ENCODE results near the gene GRIK4.

The GRIK4 gene

GRCh38 chr11:120489799-120490198 is 21.7 kb upstream of the GRIK4 start:
- TF ChIP-seq, protein P1, sequence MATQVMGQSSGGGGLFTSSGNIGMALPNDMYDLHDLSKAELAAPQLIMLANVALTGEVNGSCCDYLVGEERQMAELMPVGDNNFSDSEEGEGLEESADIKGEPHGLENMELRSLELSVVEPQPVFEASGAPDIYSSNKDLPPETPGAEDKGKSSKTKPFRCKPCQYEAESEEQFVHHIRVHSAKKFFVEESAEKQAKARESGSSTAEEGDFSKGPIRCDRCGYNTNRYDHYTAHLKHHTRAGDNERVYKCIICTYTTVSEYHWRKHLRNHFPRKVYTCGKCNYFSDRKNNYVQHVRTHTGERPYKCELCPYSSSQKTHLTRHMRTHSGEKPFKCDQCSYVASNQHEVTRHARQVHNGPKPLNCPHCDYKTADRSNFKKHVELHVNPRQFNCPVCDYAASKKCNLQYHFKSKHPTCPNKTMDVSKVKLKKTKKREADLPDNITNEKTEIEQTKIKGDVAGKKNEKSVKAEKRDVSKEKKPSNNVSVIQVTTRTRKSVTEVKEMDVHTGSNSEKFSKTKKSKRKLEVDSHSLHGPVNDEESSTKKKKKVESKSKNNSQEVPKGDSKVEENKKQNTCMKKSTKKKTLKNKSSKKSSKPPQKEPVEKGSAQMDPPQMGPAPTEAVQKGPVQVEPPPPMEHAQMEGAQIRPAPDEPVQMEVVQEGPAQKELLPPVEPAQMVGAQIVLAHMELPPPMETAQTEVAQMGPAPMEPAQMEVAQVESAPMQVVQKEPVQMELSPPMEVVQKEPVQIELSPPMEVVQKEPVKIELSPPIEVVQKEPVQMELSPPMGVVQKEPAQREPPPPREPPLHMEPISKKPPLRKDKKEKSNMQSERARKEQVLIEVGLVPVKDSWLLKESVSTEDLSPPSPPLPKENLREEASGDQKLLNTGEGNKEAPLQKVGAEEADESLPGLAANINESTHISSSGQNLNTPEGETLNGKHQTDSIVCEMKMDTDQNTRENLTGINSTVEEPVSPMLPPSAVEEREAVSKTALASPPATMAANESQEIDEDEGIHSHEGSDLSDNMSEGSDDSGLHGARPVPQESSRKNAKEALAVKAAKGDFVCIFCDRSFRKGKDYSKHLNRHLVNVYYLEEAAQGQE (IDR thresholded peaks at IDR 0.05; ENCODE audit: insufficient read depth in 1 of 2, low read depth in 2 of 2, low read length in 2 of 2), result no peak
- no peak for TF ChIP-seq TAF1 (IDR thresholded peaks at IDR 0.05; ENCODE audit: borderline replicate concordance, insufficient read depth, low read length)
- TF ChIP-seq FOXP2 (optimal IDR thresholded peaks at IDR 0.05; ENCODE audit: borderline replicate concordance, extremely low read depth, extremely low read length, insufficient read depth), result no peak
- TF ChIP-seq POLR2AphosphoS5 (IDR thresholded peaks at IDR 0.05; ENCODE audit: low read depth, low read length), result no peak
- no peak for TF ChIP-seq SIN3A (IDR thresholded peaks at IDR 0.05; ENCODE audit: borderline replicate concordance, insufficient read depth, low read length)

GRCh38 chr11:120492486-120492885 is 19.1 kb upstream of the GRIK4 start:
- TF ChIP-seq FOXP2 (optimal IDR thresholded peaks at IDR 0.05; ENCODE audit: borderline replicate concordance, extremely low read depth, extremely low read length, insufficient read depth) (no peak), TAF1 (IDR thresholded peaks at IDR 0.05; ENCODE audit: borderline replicate concordance, insufficient read depth, low read length) (no peak), SIN3A (IDR thresholded peaks at IDR 0.05; ENCODE audit: borderline replicate concordance, insufficient read depth, low read length) (no peak), POLR2AphosphoS5 (IDR thresholded peaks at IDR 0.05; ENCODE audit: low read depth, low read length) (no peak)

DNA sequence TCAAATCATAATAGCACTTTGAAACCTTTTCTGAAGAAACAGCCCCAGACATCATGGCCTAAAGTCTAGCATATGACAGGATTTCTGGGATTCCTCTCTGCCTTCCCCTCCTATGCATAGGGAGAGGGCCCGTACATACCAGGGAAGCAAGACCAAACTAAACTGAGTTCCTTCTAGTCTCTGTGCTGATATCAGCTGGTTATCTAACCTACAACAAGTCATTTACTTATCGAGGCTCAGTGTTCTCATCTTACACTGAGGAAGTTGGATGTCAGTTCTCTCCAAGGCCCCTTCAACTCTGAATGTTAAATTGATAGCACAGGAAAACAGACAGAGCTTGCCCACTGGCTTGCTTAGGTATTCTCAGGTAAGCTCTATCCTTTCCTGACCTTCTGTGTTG is 17.0 kb upstream of the GRIK4 start:
- TF ChIP-seq SIN3A (IDR thresholded peaks at IDR 0.05; ENCODE audit: borderline replicate concordance, insufficient read depth, low read length) (no peak), POLR2AphosphoS5 (IDR thresholded peaks at IDR 0.05; ENCODE audit: low read depth, low read length) (no peak), FOXP2 (optimal IDR thresholded peaks at IDR 0.05; ENCODE audit: borderline replicate concordance, extremely low read depth, extremely low read length, insufficient read depth) (no peak), TAF1 (IDR thresholded peaks at IDR 0.05; ENCODE audit: borderline replicate concordance, insufficient read depth, low read length) (no peak)
- TF ChIP-seq, protein P1 (IDR thresholded peaks at IDR 0.05; ENCODE audit: insufficient read depth in 1 of 2, low read depth in 2 of 2, low read length in 2 of 2), result no peak

DNA sequence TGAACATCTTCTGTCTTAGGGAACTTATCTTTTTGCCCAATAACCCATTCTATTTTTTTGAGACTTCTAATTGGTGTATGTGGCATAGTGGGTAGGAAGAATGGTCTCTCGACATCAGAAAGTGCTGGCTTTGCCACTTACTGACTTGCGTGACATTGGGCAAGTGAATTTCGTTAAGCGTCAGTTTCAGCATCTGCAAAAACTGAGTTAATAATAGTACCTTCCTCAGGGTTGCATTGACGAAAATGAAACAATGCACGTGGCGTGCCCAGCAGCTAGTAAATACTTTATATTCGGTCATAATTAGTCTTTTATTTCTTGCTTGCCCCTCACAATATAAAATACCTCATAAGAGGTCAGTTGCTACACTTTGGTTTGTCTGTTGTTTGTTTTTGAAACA is 12.5 kb upstream of the GRIK4 start:
- TF ChIP-seq TAF1 (IDR thresholded peaks at IDR 0.05; ENCODE audit: borderline replicate concordance, insufficient read depth, low read length) (no peak), SIN3A (IDR thresholded peaks at IDR 0.05; ENCODE audit: borderline replicate concordance, insufficient read depth, low read length) (no peak), FOXP2 (optimal IDR thresholded peaks at IDR 0.05; ENCODE audit: borderline replicate concordance, extremely low read depth, extremely low read length, insufficient read depth) (no peak), POLR2AphosphoS5 (IDR thresholded peaks at IDR 0.05; ENCODE audit: low read depth, low read length) (no peak)
- TF ChIP-seq, protein P1 (IDR thresholded peaks at IDR 0.05; ENCODE audit: insufficient read depth in 1 of 2, low read depth in 2 of 2, low read length in 2 of 2), result no peak

- TF ChIP-seq POLR2AphosphoS5 (IDR thresholded peaks at IDR 0.05; ENCODE audit: low read depth, low read length), result no peak
- TF ChIP-seq SIN3A (IDR thresholded peaks at IDR 0.05; ENCODE audit: borderline replicate concordance, insufficient read depth, low read length), result no peak
- TF ChIP-seq TAF1 (IDR thresholded peaks at IDR 0.05; ENCODE audit: borderline replicate concordance, insufficient read depth, low read length), result no peak
- TF ChIP-seq, protein P1 (IDR thresholded peaks at IDR 0.05; ENCODE audit: insufficient read depth in 1 of 2, low read depth in 2 of 2, low read length in 2 of 2), result no peak
- no peak for TF ChIP-seq FOXP2 (optimal IDR thresholded peaks at IDR 0.05; ENCODE audit: borderline replicate concordance, extremely low read depth, extremely low read length, insufficient read depth)
Observed at GRCh38 chr11:120499859-120500258, 11.7 kb upstream of the GRIK4 start.

All from PFSK-1 (cell line).